SK-N-MC (cell line): Measurements from ENCODE around the gene DLX2.

Experiments
- EZH2 ChIP-seq: fragments of 200-600 bp; sonication (generic); IDR thresholded peaks from one replicate; pipeline ENCODE4 v1.6.1; 2017; ENCODE audit warnings: antibody characterized with exemption
- POLR2AphosphoS5 ChIP-seq: IDR thresholded peaks from 2 replicates; pipeline ENCODE4 v1.6.1; 2012; ENCODE audit warnings: mild to moderate bottlenecking, low read depth, low read length, borderline replicate concordance

- TF ChIP-seq POLR2AphosphoS5: no peak
- TF ChIP-seq EZH2: no peak
These were observed 2.4 kb downstream of the DLX2 start for GRCh38 chr2:172100080-172100934.
